Measurements from ENCODE around the gene GLI1.

DNA sequence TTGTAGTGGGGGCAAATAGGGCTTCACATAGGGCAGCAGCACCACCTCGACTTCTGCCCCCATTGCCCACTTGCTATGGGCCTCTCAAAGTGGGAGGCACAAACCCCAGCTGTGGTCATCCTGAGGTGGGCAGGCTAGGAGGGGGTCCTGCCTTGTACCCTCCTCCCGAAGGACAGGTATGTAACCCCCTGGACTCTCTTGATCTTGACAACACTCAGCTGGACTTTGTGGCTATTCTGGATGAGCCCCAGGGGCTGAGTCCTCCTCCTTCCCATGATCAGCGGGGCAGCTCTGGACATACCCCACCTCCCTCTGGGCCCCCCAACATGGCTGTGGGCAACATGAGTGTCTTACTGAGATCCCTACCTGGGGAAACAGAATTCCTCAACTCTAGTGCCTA is 12.1 kb downstream of the GLI1 start:
- TF ChIP-seq, protein P1, sequence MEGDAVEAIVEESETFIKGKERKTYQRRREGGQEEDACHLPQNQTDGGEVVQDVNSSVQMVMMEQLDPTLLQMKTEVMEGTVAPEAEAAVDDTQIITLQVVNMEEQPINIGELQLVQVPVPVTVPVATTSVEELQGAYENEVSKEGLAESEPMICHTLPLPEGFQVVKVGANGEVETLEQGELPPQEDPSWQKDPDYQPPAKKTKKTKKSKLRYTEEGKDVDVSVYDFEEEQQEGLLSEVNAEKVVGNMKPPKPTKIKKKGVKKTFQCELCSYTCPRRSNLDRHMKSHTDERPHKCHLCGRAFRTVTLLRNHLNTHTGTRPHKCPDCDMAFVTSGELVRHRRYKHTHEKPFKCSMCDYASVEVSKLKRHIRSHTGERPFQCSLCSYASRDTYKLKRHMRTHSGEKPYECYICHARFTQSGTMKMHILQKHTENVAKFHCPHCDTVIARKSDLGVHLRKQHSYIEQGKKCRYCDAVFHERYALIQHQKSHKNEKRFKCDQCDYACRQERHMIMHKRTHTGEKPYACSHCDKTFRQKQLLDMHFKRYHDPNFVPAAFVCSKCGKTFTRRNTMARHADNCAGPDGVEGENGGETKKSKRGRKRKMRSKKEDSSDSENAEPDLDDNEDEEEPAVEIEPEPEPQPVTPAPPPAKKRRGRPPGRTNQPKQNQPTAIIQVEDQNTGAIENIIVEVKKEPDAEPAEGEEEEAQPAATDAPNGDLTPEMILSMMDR (IDR thresholded peaks at IDR 0.05 in 8 of 11, conservative IDR thresholded peaks at IDR 0.05 in 3 of 11) = no peak
- TF ChIP-seq POLR2A (IDR thresholded peaks at IDR 0.05) = no peak
